HepG2 (cell line): ENCODE measurements around the gene ZG16. TPM values are rescaled to one million over a fixed set of nuclear protein-coding genes. Genes with fewer than 3 reads are reported as not detected.

Experiments used
- ATAC-seq: fragments of 200-7000 bp; cut with Tn5 transposase; 3 replicates; pipeline ENCODE4 v1.9.1; 2020; ENCODE audit warnings: mild to moderate bottlenecking, moderate library complexity
- BruUV-seq: library from RNA; stranded (reverse); fragments of 400-500 nt; replicated peaks from 2 replicates; lab custom pipeline; 2021; lab: Mats Ljungman, UMichigan
- CTCF ChIA-PET: fragments of 300-600 bp; formaldehyde crosslinking; extraction: SDS; loops from one replicate; lab custom pipeline; 2021; ENCODE audit warnings: low total read pairs, inconsistent platforms, low intra/inter-chr PET ratio; lab: Yijun Ruan, JAX
- POLR2A ChIA-PET: fragments of 350-600 bp; sonication (Branson Sonifier 250); formaldehyde crosslinking; loops from one replicate; lab custom pipeline; 2020; ENCODE audit warnings: antibody characterized with exemption, inconsistent platforms; lab: Yijun Ruan, JAX
- DNase-seq: peaks from one replicate; pipeline ENCODE4 v3.0.0-alpha.2; 2015; ENCODE audit warnings: low spot score
- FAIRE-seq: peaks from 3 replicates; lab custom pipeline; 2011; peaks lifted over from hg19 to GRCh38; lab: Jason Lieb, UNC
- H2AFZ ChIP-seq: one replicate; pipeline ENCODE4 v1.6.1; 2011; ENCODE audit warnings: low read length, inconsistent platforms
- H3K27ac ChIP-seq: fragments of 300-600 bp; 3 replicates; pipeline ENCODE4 v1.8.0; 2011; ENCODE audit warnings: mixed run types, mild to moderate bottlenecking, mixed read lengths, low read length, inconsistent platforms; ENCODE audit not compliant: insufficient read depth; ENCODE audit errors: extremely low read length
- H3K27me3 ChIP-seq, 2 experiments: fragments of 200-600 bp in 1 of 2; 2 replicates in 1 of 2; 3 replicates in 1 of 2; pipeline versions ENCODE4 v1.6.0 to v1.8.0; 2011; ENCODE audit warnings: low read length in 2 of 2, mild to moderate bottlenecking in 2 of 2, moderate library complexity in 2 of 2, inconsistent platforms in 1 of 2; ENCODE audit not compliant: insufficient read depth in 2 of 2, control insufficient read depth in 1 of 2
- H3K36me3 ChIP-seq, 2 experiments: fragments of 200-600 bp in 1 of 2; replicated peaks in 1 of 2; 2 replicates in 1 of 2; 3 replicates in 1 of 2; pipeline versions ENCODE4 v1.5.1 to v1.8.0; 2011; ENCODE audit warnings: low read length in 2 of 2, inconsistent platforms in 1 of 2; ENCODE audit not compliant: insufficient read depth in 2 of 2, control insufficient read depth in 1 of 2
- H3K4me1 ChIP-seq: 2 replicates; pipeline ENCODE4 v1.5.1; 2012; ENCODE audit warnings: low read length, inconsistent platforms; ENCODE audit not compliant: insufficient read depth
- H3K4me2 ChIP-seq: 2 replicates; pipeline ENCODE4 v1.6.0; 2011; ENCODE audit warnings: low read depth, low read length, inconsistent platforms
- H3K4me3 ChIP-seq, 3 experiments: fragments of 200-600 bp in 1 of 3; sonication (generic), shearing (Covaris generic) in 1 of 3; replicated peaks in 1 of 3; 2 replicates each; pipeline ENCODE4 v1.5.1; 2011 to 2016; ENCODE audit warnings: low read length in 3 of 3, inconsistent platforms in 2 of 3, low read depth in 2 of 3, mild to moderate bottlenecking in 2 of 3, control low read depth in 1 of 3, mixed read lengths in 1 of 3; ENCODE audit not compliant: insufficient read depth in 1 of 3
- H3K79me2 ChIP-seq: one replicate; pipeline ENCODE4 v1.6.1; 2011; ENCODE audit warnings: low read length, inconsistent platforms; ENCODE audit not compliant: insufficient read depth
- H3K9ac ChIP-seq: 2 replicates; pipeline ENCODE4 v1.6.0; 2011; ENCODE audit warnings: mild to moderate bottlenecking, low read depth, low read length, inconsistent platforms; ENCODE audit not compliant: insufficient read depth
- H3K9me3 ChIP-seq: 2 replicates; pipeline ENCODE4 v1.5.1; 2012; ENCODE audit warnings: mild to moderate bottlenecking, low read length
- H4K20me1 ChIP-seq: 2 replicates; pipeline ENCODE4 v1.6.0; 2011; ENCODE audit warnings: inconsistent platforms, mild to moderate bottlenecking, low read length, moderate library complexity; ENCODE audit not compliant: insufficient read depth
- ARHGAP35 ChIP-seq: sonication (generic); formaldehyde crosslinking; IDR thresholded peaks from 2 replicates; pipeline ENCODE4 v1.9.0; 2022; ENCODE audit warnings: mild to moderate bottlenecking, inconsistent platforms, moderate library complexity, missing genetic modification reagents, borderline replicate concordance
- FOXK1 ChIP-seq: sonication (generic); formaldehyde crosslinking; IDR thresholded peaks from 2 replicates; pipeline ENCODE4 v1.4.0; 2020; ENCODE audit warnings: low read depth, missing genetic modification reagents, borderline replicate concordance
- HES4 ChIP-seq: sonication (generic); formaldehyde crosslinking; IDR thresholded peaks from 2 replicates; pipeline ENCODE4 v1.9.0; 2021; ENCODE audit warnings: mild to moderate bottlenecking, missing genetic modification reagents, borderline replicate concordance
- IRF2 ChIP-seq: IDR thresholded peaks from 2 replicates; pipeline ENCODE4 v1.6.1; 2018; ENCODE audit warnings: missing genetic modification reagents, missing compliant biosample characterization
- ISL2 ChIP-seq: sonication (generic); formaldehyde crosslinking; IDR thresholded peaks from 2 replicates; pipeline ENCODE4 v1.5.0; 2020; ENCODE audit warnings: missing genetic modification reagents
- MXD4 ChIP-seq: IDR thresholded peaks from 2 replicates; pipeline ENCODE4 v1.6.1; 2016; ENCODE audit warnings: mild to moderate bottlenecking, missing biosample characterization, missing genetic modification reagents
- NCOA2 ChIP-seq: sonication (generic); formaldehyde crosslinking; IDR thresholded peaks from 2 replicates; pipeline ENCODE4 v1.8.0; 2022; ENCODE audit warnings: inconsistent platforms
- SIX1 ChIP-seq: sonication (generic); formaldehyde crosslinking; IDR thresholded peaks from 2 replicates; pipeline ENCODE4 v1.4.0; 2020; ENCODE audit warnings: missing genetic modification reagents, borderline replicate concordance
- STAG1 ChIP-seq: sonication (generic); formaldehyde crosslinking; IDR thresholded peaks from 2 replicates; pipeline ENCODE4 v1.4.0; 2020; ENCODE audit warnings: missing genetic modification reagents
- U2AF1 ChIP-seq: fragments of 200-400 bp; formaldehyde crosslinking; optimal IDR thresholded peaks from 2 replicates; pipeline ENCODE3; 2017; ENCODE audit warnings: mild to moderate bottlenecking, low read depth, low read length
- XRCC5 ChIP-seq: fragments of 200-400 bp; formaldehyde crosslinking; optimal IDR thresholded peaks from 2 replicates; pipeline ENCODE3; 2017; ENCODE audit warnings: mild to moderate bottlenecking, low read length
- ZNF274 ChIP-seq: sonication (generic); formaldehyde crosslinking; IDR thresholded peaks from 2 replicates; pipeline ENCODE4 v1.5.1; 2020; ENCODE audit warnings: mild to moderate bottlenecking, missing genetic modification reagents
- ZNF44 ChIP-seq: sonication (generic); formaldehyde crosslinking; IDR thresholded peaks from 2 replicates; pipeline ENCODE4 v1.5.1; 2020; ENCODE audit warnings: mild to moderate bottlenecking, missing genetic modification reagents
- ZNF660 ChIP-seq: sonication (generic); formaldehyde crosslinking; IDR thresholded peaks from 2 replicates; pipeline ENCODE4 v1.5.1; 2020; ENCODE audit warnings: mild to moderate bottlenecking, low read depth, missing genetic modification reagents, borderline replicate concordance
- ZSCAN30 ChIP-seq: sonication (generic); formaldehyde crosslinking; IDR thresholded peaks from 2 replicates; pipeline ENCODE4 v1.5.0; 2020; ENCODE audit warnings: mild to moderate bottlenecking, missing genetic modification reagents
- WGBS: methylation state at CpG from one replicate; pipeline ENCODE4 v1.1.6; 2017; ENCODE audit warnings: low lambda C conversion rate; 5-methylcytosine and 5-hydroxymethylcytosine counted together
- in situ Hi-C: cut with HindIII; loops from 2 replicates; pipeline ENCODE4 v1.10.0; 2017; ENCODE audit warnings: low pct_unique_long_range_greater_than_20kb; ENCODE audit not compliant: extremely low pct_ligation_motif_present
- intact Hi-C: fragments of 100-400 bp; cut with micrococcal nuclease; formaldehyde crosslinking; loops from one replicate; pipeline ENCODE4 v1.10.0; 2022; ENCODE audit not compliant: unreplicated experiment
- polyA plus RNA-seq, 8 experiments: library from polyadenylated mRNA; depleted of rRNA in 3 of 8; stranded (reverse) in 7 of 8; unstranded in 1 of 8; fragments of >200 nt; fragmentation: Illumina TruSeq in 4 of 8; extraction: Trizol in 4 of 8; gene quantifications; 2 replicates each; pipeline versions ENCODE4 v1.2.1 to v1.2.3, GENCODE V29; 2011 to 2016; ENCODE audit warnings: low read depth in 4 of 8, missing spikeins in 1 of 8, mixed read lengths in 1 of 8; ENCODE audit not compliant: insufficient read depth in 1 of 8
- total RNA-seq, 5 experiments: library from RNA; depleted of rRNA; stranded (reverse); fragments of >200 nt; fragmentation: Illumina TruSeq; extraction: Trizol; gene quantifications; 2 replicates each; pipeline ENCODE4 v1.2.3, GENCODE V29; 2016; ENCODE audit warnings: low read depth in 1 of 5
- TF ChIP-seq, protein P1 (sequence below): sonication (generic); formaldehyde crosslinking; IDR thresholded peaks from 2 replicates; pipeline ENCODE4 v1.4.0; 2020; ENCODE audit warnings: missing genetic modification reagents, low read depth, mild to moderate bottlenecking, borderline replicate concordance
- TF ChIP-seq, protein P2 (sequence below): sonication (generic); formaldehyde crosslinking; IDR thresholded peaks from 2 replicates; pipeline ENCODE4 v1.4.0; 2020; ENCODE audit warnings: missing genetic modification reagents, borderline replicate concordance
- TF ChIP-seq, protein P3 (sequence below): sonication (generic); formaldehyde crosslinking; IDR thresholded peaks from 2 replicates; pipeline ENCODE4 v1.4.0; 2020; ENCODE audit warnings: missing genetic modification reagents
- TF ChIP-seq, protein P4 (sequence below): IDR thresholded peaks from 2 replicates; pipeline ENCODE4 v1.6.1; 2016; ENCODE audit warnings: missing compliant biosample characterization, missing genetic modification reagents, borderline replicate concordance

The ZG16 gene
- total and polyA plus RNA-seq, 2 of the 13 experiments (the other 11 are each of a cell fraction or from before 2014, with no cell fraction given), result 0.04 to 0.07 TPM

DNA sequence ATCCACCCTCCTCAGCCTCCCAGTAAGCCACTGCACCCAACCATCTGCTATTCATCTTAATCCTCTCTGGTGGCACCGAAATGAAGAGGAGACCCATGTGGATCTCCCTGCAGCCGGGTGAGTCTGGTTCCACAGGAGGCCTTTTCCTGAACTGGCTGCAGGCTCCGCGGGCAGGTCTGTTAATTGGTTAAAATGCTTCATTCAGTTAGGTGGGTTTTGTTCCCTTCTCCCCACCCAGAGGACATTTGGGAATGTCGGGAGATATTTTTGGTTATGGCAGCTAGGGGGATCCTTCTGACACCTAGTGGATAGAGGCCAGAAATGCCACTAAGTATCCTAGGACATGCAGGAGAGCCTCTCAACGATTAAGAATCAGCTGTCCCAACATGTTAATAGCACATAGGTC is 48.9 kb upstream of the ZG16 start:
- no TSS peak for BruUV-seq
- no peaks in the 10 kb centered on the region for H3K79me2 ChIP-seq
- peak; percentile 71 for DNase-seq
- TF ChIP-seq, protein P1, sequence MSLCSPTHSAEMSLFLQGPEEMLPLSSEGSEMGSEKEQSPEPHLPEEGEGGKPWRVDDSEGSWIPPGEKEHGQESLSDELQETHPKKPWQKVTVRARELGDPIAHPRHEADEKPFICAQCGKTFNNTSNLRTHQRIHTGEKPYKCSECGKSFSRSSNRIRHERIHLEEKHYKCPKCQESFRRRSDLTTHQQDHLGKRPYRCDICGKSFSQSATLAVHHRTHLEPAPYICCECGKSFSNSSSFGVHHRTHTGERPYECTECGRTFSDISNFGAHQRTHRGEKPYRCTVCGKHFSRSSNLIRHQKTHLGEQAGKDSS (CRISPR knock-in tag), result no peak
- TF ChIP-seq ISL2 (CRISPR knock-in tag) (peak; percentile 24; the same call in 1 of the 2 replicates), SIX1 (CRISPR knock-in tag) (no peak), ZSCAN30 (no peak), FOXK1 (CRISPR knock-in tag) (no peak), U2AF1 (no peak), STAG1 (CRISPR knock-in tag) (peak; percentile 73), ZNF44 (no peak), NCOA2 (CRISPR knock-in tag) (no peak; the same call in 1 of the 2 replicates), ARHGAP35 (no peak), ZNF274 (CRISPR knock-in tag) (no peak), IRF2 (CRISPR knock-in tag) (no peak), MXD4 (CRISPR knock-in tag) (no peak), XRCC5 (peak; percentile 57), HES4 (CRISPR knock-in tag) (no peak), ZNF660 (CRISPR knock-in tag) (no peak)
- TF ChIP-seq, protein P2, sequence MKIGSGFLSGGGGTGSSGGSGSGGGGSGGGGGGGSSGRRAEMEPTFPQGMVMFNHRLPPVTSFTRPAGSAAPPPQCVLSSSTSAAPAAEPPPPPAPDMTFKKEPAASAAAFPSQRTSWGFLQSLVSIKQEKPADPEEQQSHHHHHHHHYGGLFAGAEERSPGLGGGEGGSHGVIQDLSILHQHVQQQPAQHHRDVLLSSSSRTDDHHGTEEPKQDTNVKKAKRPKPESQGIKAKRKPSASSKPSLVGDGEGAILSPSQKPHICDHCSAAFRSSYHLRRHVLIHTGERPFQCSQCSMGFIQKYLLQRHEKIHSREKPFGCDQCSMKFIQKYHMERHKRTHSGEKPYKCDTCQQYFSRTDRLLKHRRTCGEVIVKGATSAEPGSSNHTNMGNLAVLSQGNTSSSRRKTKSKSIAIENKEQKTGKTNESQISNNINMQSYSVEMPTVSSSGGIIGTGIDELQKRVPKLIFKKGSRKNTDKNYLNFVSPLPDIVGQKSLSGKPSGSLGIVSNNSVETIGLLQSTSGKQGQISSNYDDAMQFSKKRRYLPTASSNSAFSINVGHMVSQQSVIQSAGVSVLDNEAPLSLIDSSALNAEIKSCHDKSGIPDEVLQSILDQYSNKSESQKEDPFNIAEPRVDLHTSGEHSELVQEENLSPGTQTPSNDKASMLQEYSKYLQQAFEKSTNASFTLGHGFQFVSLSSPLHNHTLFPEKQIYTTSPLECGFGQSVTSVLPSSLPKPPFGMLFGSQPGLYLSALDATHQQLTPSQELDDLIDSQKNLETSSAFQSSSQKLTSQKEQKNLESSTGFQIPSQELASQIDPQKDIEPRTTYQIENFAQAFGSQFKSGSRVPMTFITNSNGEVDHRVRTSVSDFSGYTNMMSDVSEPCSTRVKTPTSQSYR (CRISPR knock-in tag), result no peak
- TF ChIP-seq, protein P3, sequence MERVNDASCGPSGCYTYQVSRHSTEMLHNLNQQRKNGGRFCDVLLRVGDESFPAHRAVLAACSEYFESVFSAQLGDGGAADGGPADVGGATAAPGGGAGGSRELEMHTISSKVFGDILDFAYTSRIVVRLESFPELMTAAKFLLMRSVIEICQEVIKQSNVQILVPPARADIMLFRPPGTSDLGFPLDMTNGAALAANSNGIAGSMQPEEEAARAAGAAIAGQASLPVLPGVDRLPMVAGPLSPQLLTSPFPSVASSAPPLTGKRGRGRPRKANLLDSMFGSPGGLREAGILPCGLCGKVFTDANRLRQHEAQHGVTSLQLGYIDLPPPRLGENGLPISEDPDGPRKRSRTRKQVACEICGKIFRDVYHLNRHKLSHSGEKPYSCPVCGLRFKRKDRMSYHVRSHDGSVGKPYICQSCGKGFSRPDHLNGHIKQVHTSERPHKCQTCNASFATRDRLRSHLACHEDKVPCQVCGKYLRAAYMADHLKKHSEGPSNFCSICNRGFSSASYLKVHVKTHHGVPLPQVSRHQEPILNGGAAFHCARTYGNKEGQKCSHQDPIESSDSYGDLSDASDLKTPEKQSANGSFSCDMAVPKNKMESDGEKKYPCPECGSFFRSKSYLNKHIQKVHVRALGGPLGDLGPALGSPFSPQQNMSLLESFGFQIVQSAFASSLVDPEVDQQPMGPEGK, result 0 out of 2 replicates have a peak, but pooled peaks have one; percentile 30
- TF ChIP-seq, protein P4, sequence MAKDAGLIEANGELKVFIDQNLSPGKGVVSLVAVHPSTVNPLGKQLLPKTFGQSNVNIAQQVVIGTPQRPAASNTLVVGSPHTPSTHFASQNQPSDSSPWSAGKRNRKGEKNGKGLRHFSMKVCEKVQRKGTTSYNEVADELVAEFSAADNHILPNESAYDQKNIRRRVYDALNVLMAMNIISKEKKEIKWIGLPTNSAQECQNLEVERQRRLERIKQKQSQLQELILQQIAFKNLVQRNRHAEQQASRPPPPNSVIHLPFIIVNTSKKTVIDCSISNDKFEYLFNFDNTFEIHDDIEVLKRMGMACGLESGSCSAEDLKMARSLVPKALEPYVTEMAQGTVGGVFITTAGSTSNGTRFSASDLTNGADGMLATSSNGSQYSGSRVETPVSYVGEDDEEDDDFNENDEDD, result no peak

More for the DNA sequence above, 48.9 kb upstream of the ZG16 start:
- 24% methylated on average over 6 of the region's 6 CpGs for WGBS
- Histone ChIP-seq H2AFZ (no peak overlapping the region), H3K27ac (no peak overlapping the region), H3K4me3 (no peak overlapping the region), H3K27me3 (peaks cover 1 to 5% of the 10 kb centered on the region in 2 experiments; a peak in 3 of 5 replicates), H4K20me1 (no peaks in the 10 kb centered on the region), H3K9ac (no peak overlapping the region), H3K36me3 (no peaks in the 10 kb centered on the region), H3K4me2 (peak overlapping the region; percentile 66), H3K9me3 (no peaks in the 10 kb centered on the region), H3K4me1 (peaks cover 29% of the 10 kb centered on the region)
- in situ Hi-C loops, result no loop called here
- intact Hi-C loops, result no loop called here
- ATAC-seq, result peak; percentile 86
- ChIA-PET POLR2A (interaction anchor here (0.6 to 0.9 kb wide), 3 partner anchors 8 to 76 kb away, joined by 3 read pairs; no protein-coding TSS in a partner anchor), CTCF (interaction anchor here (0.6 to 1.3 kb wide), 3 partner anchors 28 to 61 kb away, joined by 3 to 9 read pairs (median 4); partner anchors contain the start of gene KIF22)
- FAIRE-seq, result peak; percentile 76
